Smooth muscle cell (in vitro differentiated cells): ENCODE measurements around the gene OXA1L. TPM values are rescaled to one million over a fixed set of nuclear protein-coding genes. Genes with fewer than 3 reads are reported as not detected.
"Not testable (repeated sequence)": the region's sequence is repeated elsewhere in the genome, so short reads cannot be mapped to it uniquely, and the experiment has no call there.

Source experiments
- DNase-seq: peaks from one replicate; lab custom pipeline; 2025; ENCODE audit not compliant: unreplicated experiment; lab: John Stamatoyannopoulos, UW
- H2AFZ ChIP-seq: fragments of 200-600 bp; sonication (generic); 2 replicates; pipeline ENCODE4 v1.6.0; 2016; ENCODE audit warnings: antibody characterized with exemption, low read depth, mild to moderate bottlenecking
- H3F3A ChIP-seq: fragments of 200-600 bp; sonication (generic); 2 replicates; pipeline ENCODE4 v1.6.0; 2017; ENCODE audit warnings: antibody characterized with exemption, low read depth
- H3K27ac ChIP-seq: fragments of 200-600 bp; sonication (generic); 2 replicates; pipeline ENCODE4 v1.5.1; 2016; ENCODE audit warnings: low read depth, mild to moderate bottlenecking
- H3K27me3 ChIP-seq: fragments of 200-600 bp; sonication (generic); 2 replicates; pipeline ENCODE4 v1.6.1; 2016; ENCODE audit warnings: low read depth, mild to moderate bottlenecking
- H3K36me3 ChIP-seq: fragments of 200-600 bp; sonication (generic); 2 replicates; pipeline ENCODE4 v1.5.1; 2016; ENCODE audit warnings: low read depth
- H3K4me1 ChIP-seq: fragments of 200-600 bp; sonication (generic); 2 replicates; pipeline ENCODE4 v1.5.1; 2016; ENCODE audit warnings: low read depth
- H3K4me2 ChIP-seq: fragments of 200-600 bp; sonication (generic); 2 replicates; pipeline ENCODE4 v1.6.0; 2016; ENCODE audit warnings: mild to moderate bottlenecking
- H3K4me3 ChIP-seq: fragments of 200-600 bp; sonication (generic); 2 replicates; pipeline ENCODE4 v1.5.1; 2016; ENCODE audit warnings: mild to moderate bottlenecking
- H3K79me2 ChIP-seq: fragments of 200-600 bp; sonication (generic); 2 replicates; pipeline ENCODE4 v1.6.0; 2016; ENCODE audit warnings: low read depth, mild to moderate bottlenecking
- H3K9ac ChIP-seq: fragments of 200-600 bp; sonication (generic); 2 replicates; pipeline ENCODE4 v1.6.0; 2016; ENCODE audit warnings: low read depth
- H3K9me3 ChIP-seq: fragments of 200-600 bp; sonication (generic); replicated peaks from 2 replicates; pipeline ENCODE4 v1.5.1; 2016; ENCODE audit warnings: low read depth
- H4K20me1 ChIP-seq: fragments of 200-600 bp; sonication (generic); 2 replicates; pipeline ENCODE4 v1.6.0; 2016; ENCODE audit warnings: low read depth
- CTCF ChIP-seq: fragments of 200-600 bp; sonication (generic); IDR thresholded peaks from 2 replicates; pipeline ENCODE4 v1.5.1; 2017; ENCODE audit warnings: borderline replicate concordance, mild to moderate bottlenecking, antibody characterized with exemption; ENCODE audit not compliant: insufficient read depth, poor library complexity, severe bottlenecking
- whole genome bisulfite sequencing: methylation state at CpG from one replicate; pipeline ENCODE4 v1.1.7; 2016; ENCODE audit warnings: low lambda C conversion rate; 5-methylcytosine and 5-hydroxymethylcytosine counted together
- polyA plus RNA-seq: library from polyadenylated mRNA; unstranded; fragments of >200 nt; fragmentation: Nextera tagmentation; extraction: Ambion mirVana; gene quantifications from 2 replicates; pipeline ENCODE4 v1.2.1, GENCODE V29; 2016
- total RNA-seq: library from RNA; depleted of rRNA; stranded (reverse); fragments of >200 nt; gene quantifications from 2 replicates; pipeline ENCODE4 v1.2.3, GENCODE V29; 2014

The OXA1L gene
- total and polyA plus RNA-seq, 2 experiments from 2014 or later, result 55.9 to 93.8 TPM

- TF ChIP-seq CTCF, result no peak
- Histone ChIP-seq H3K27ac (no peak overlapping the region), H3F3A (no peaks in the 10 kb centered on the region), H3K36me3 (no peaks in the 10 kb centered on the region), H3K27me3 (peaks cover 5% of the 10 kb centered on the region), H3K79me2 (no peaks in the 10 kb centered on the region), H3K9me3 (no peaks in the 10 kb centered on the region), H4K20me1 (no peaks in the 10 kb centered on the region), H3K9ac (no peak overlapping the region), H2AFZ (no peak overlapping the region), H3K4me2 (no peak overlapping the region), H3K4me1 (no peaks in the 10 kb centered on the region), H3K4me3 (no peak overlapping the region)
- WGBS, result 75% methylated on average over 4 of the region's 4 CpGs
- no peak for DNase-seq
Measured at GRCh38 chr14:22748631-22749068, 17.8 kb upstream of the OXA1L start.

GRCh38 chr14:22752422-22752821, 14.1 kb upstream of the OXA1L start:
- Histone ChIP-seq H3K79me2 (no peaks in the 10 kb centered on the region), H3K27ac (no peak overlapping the region), H3K27me3 (peaks cover 5% of the 10 kb centered on the region), H3K36me3 (no peaks in the 10 kb centered on the region), H3K9ac (no peak overlapping the region), H3F3A (no peaks in the 10 kb centered on the region), H4K20me1 (no peaks in the 10 kb centered on the region), H3K4me1 (no peaks in the 10 kb centered on the region), H3K4me3 (no peak overlapping the region), H3K4me2 (no peak overlapping the region), H3K9me3 (no peaks in the 10 kb centered on the region), H2AFZ (no peak overlapping the region)
- TF ChIP-seq CTCF, result no peak
- DNase-seq, result no peak
- WGBS, result 85% methylated on average over 8 of the region's 8 CpGs

DNA sequence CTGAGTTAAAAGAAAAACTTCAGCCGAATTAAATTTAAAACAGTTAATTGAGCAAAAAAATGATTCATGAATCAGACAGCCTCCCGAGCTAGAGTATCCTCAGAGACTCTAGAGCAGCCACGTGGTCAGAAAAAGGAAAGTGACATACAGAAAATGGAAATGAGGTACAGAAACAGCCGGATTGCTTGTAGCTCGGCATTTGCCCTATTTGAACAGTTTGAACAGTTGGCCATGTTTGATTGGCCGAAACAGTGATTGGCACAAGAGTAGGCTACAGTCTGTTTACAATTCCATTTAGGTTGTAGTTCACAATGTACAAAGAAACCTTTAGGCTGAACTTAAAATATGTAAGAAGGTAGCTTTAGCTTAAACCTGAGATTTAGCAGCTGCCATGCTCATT, 12.9 kb upstream of the OXA1L start:
- no peak for TF ChIP-seq CTCF
- Histone ChIP-seq H3K79me2 (no peaks in the 10 kb centered on the region), H3K4me2 (no peak overlapping the region), H3K4me1 (no peaks in the 10 kb centered on the region), H3K9me3 (no peaks in the 10 kb centered on the region), H3K4me3 (no peak overlapping the region), H2AFZ (no peak overlapping the region), H3F3A (no peaks in the 10 kb centered on the region), H3K27me3 (peaks cover 5% of the 10 kb centered on the region), H4K20me1 (no peaks in the 10 kb centered on the region), H3K27ac (no peak overlapping the region), H3K9ac (no peak overlapping the region), H3K36me3 (no peaks in the 10 kb centered on the region)
- WGBS, result 84% methylated on average over 6 of the region's 6 CpGs
- DNase-seq, result no peak

GRCh38 chr14:22757972-22758650, 8.4 kb upstream of the OXA1L start:
- not testable (repeated sequence) for H3K36me3 ChIP-seq, H3K27ac ChIP-seq, H3K4me2 ChIP-seq, H3K79me2 ChIP-seq, H3K9ac ChIP-seq, H3K27me3 ChIP-seq, H2AFZ ChIP-seq, H3K9me3 ChIP-seq, H3K4me1 ChIP-seq, H4K20me1 ChIP-seq, H3K4me3 ChIP-seq, H3F3A ChIP-seq, DNase-seq
- WGBS, result 92% methylated on average over 10 of the region's 10 CpGs
